Loucy (cell line): ENCODE measurements around the gene HELB.

Experiments
- H2AFZ ChIP-seq: fragments of 200-600 bp; sonication (generic); 2 replicates; pipeline ENCODE4 v1.6.0; 2016; ENCODE audit warnings: antibody characterized with exemption, mild to moderate bottlenecking, low read length, moderate library complexity
- H3F3A ChIP-seq: fragments of 200-600 bp; 2 replicates; pipeline ENCODE4 v1.6.0; 2016; ENCODE audit warnings: antibody characterized with exemption, low read depth, mild to moderate bottlenecking
- H3K27me3 ChIP-seq: fragments of 200-600 bp; sonication (generic); 2 replicates; pipeline ENCODE4 v1.6.1; 2014; ENCODE audit warnings: low read length, mild to moderate bottlenecking; ENCODE audit not compliant: insufficient read depth, poor library complexity, severe bottlenecking
- H3K36me3 ChIP-seq: fragments of 200-600 bp; sonication (generic); 2 replicates; pipeline ENCODE4 v1.6.1; 2016; ENCODE audit warnings: low read length; ENCODE audit not compliant: insufficient read depth
- H3K4me1 ChIP-seq: fragments of 200-600 bp; sonication (generic); 2 replicates; pipeline ENCODE4 v1.5.1; 2014; ENCODE audit warnings: low read length, mild to moderate bottlenecking; ENCODE audit not compliant: insufficient read depth, poor library complexity, severe bottlenecking
- H3K4me2 ChIP-seq: fragments of 200-600 bp; sonication (generic); 2 replicates; pipeline ENCODE4 v1.6.0; 2014; ENCODE audit warnings: antibody characterized with exemption, low read length, low read depth, mild to moderate bottlenecking; ENCODE audit not compliant: poor library complexity, severe bottlenecking
- H3K4me3 ChIP-seq: fragments of 200-600 bp; sonication (generic); 2 replicates; pipeline ENCODE4 v1.5.1; 2014; ENCODE audit warnings: low read length, mild to moderate bottlenecking, mixed read lengths; ENCODE audit not compliant: poor library complexity, severe bottlenecking
- H3K79me2 ChIP-seq: fragments of 200-600 bp; sonication (generic); 2 replicates; pipeline ENCODE4 v1.6.1; 2014; ENCODE audit warnings: low read length; ENCODE audit not compliant: insufficient read depth
- H3K9ac ChIP-seq: fragments of 200-600 bp; sonication (generic); 2 replicates; pipeline ENCODE4 v1.6.0; 2014; ENCODE audit warnings: mild to moderate bottlenecking, low read depth, low read length, moderate library complexity; ENCODE audit not compliant: poor library complexity, severe bottlenecking
- H3K9me2 ChIP-seq: fragments of 200-600 bp; sonication (generic); replicated peaks from 2 replicates; pipeline ENCODE4 v1.6.1; 2016; ENCODE audit warnings: low read depth, low read length, mixed read lengths
- H3K9me3 ChIP-seq: fragments of 200-600 bp; sonication (generic); 2 replicates; pipeline ENCODE4 v1.6.1; 2014; ENCODE audit warnings: mild to moderate bottlenecking, antibody characterized with exemption, low read length, low read depth; ENCODE audit not compliant: insufficient read depth
- H4K20me1 ChIP-seq: fragments of 200-600 bp; sonication (generic); 2 replicates; pipeline ENCODE4 v1.6.0; 2014; ENCODE audit warnings: antibody characterized with exemption, low read length, mild to moderate bottlenecking; ENCODE audit not compliant: insufficient read depth, poor library complexity, severe bottlenecking
- EZH2phosphoT487 ChIP-seq: fragments of 200-600 bp; IDR thresholded peaks from 2 replicates; pipeline ENCODE4 v1.6.1; 2018; ENCODE audit warnings: antibody characterized with exemption, mild to moderate bottlenecking, moderate library complexity, borderline replicate concordance
- TF ChIP-seq, protein P1 (sequence below): fragments of 200-600 bp; sonication (generic); conservative IDR thresholded peaks from 2 replicates; pipeline ENCODE4 v1.5.1; 2014; ENCODE audit warnings: mild to moderate bottlenecking, antibody characterized with exemption, low read length

The HELB gene

DNA sequence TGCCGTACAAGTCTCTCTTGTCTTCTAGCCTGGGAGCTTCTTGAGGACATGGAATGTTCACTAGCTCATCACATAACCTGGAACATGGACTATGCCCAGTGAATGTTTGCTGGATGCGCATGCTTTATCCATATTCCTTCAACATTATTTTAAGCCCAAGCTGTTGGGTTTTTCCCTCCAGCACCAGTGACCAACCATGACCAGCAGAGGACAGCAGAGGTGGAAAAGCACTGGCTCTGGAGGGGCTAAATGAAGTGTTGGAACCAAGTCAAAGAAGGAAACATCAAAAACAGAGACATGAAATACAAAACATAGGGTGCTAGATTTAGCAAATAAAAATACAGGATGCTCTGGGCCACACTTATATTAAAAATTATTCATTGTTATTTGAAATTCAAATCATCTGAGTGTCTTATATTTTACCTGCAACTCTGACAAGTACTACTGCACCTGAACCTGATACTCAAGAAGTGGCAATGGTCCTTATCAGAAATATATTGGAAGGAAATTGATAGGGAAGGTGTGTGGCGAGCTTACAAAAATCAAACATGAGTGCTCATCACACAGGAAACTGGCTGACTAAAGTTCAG is 23.1 kb upstream of the HELB start:
- TF ChIP-seq, protein P1, sequence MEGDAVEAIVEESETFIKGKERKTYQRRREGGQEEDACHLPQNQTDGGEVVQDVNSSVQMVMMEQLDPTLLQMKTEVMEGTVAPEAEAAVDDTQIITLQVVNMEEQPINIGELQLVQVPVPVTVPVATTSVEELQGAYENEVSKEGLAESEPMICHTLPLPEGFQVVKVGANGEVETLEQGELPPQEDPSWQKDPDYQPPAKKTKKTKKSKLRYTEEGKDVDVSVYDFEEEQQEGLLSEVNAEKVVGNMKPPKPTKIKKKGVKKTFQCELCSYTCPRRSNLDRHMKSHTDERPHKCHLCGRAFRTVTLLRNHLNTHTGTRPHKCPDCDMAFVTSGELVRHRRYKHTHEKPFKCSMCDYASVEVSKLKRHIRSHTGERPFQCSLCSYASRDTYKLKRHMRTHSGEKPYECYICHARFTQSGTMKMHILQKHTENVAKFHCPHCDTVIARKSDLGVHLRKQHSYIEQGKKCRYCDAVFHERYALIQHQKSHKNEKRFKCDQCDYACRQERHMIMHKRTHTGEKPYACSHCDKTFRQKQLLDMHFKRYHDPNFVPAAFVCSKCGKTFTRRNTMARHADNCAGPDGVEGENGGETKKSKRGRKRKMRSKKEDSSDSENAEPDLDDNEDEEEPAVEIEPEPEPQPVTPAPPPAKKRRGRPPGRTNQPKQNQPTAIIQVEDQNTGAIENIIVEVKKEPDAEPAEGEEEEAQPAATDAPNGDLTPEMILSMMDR = peak; percentile 99
- no peak for TF ChIP-seq EZH2phosphoT487
- Histone ChIP-seq H3K9ac (no peak overlapping the region), H3K79me2 (no peaks in the 10 kb centered on the region), H3K36me3 (no peaks in the 10 kb centered on the region), H4K20me1 (no peaks in the 10 kb centered on the region), H3K4me2 (no peak overlapping the region), H3K9me3 (peaks cover 7% of the 10 kb centered on the region; the same call in 1 of the 2 replicates), H3K27me3 (no peaks in the 10 kb centered on the region), H2AFZ (no peak overlapping the region), H3K9me2 (no peaks in the 10 kb centered on the region), H3K4me1 (peaks cover 11% of the 10 kb centered on the region), H3F3A (no peaks in the 10 kb centered on the region), H3K4me3 (no peak overlapping the region)

DNA sequence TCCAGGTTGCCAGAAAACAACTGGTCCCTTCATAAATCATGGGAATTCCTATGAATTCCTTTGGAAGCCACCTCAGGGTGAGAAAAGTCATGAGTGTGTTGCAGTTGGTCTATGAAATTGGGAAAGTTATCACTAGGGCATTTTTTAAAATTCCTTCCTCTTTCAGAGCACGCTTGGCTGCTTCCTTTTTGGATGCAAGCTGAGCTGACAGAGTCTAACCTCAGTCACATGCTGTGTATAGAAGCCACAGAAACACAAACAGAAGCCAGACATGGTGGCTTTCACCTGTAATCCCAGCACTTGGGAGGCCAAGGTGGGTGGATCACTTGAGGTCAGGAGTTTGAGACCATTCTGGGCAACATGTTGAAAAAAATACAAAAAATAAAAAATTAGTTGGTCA is 21.7 kb upstream of the HELB start:
- TF ChIP-seq EZH2phosphoT487 = no peak
- TF ChIP-seq, protein P1 = no peak
- Histone ChIP-seq H3K9me2 (no peaks in the 10 kb centered on the region), H3K9ac (no peak overlapping the region), H3K79me2 (no peaks in the 10 kb centered on the region), H4K20me1 (no peaks in the 10 kb centered on the region), H3K9me3 (peaks cover 7% of the 10 kb centered on the region; the same call in 1 of the 2 replicates), H3F3A (no peaks in the 10 kb centered on the region), H3K4me1 (peaks cover 11% of the 10 kb centered on the region), H3K36me3 (no peaks in the 10 kb centered on the region), H2AFZ (no peak overlapping the region), H3K4me3 (no peak overlapping the region), H3K4me2 (no peak overlapping the region), H3K27me3 (no peaks in the 10 kb centered on the region)

DNA sequence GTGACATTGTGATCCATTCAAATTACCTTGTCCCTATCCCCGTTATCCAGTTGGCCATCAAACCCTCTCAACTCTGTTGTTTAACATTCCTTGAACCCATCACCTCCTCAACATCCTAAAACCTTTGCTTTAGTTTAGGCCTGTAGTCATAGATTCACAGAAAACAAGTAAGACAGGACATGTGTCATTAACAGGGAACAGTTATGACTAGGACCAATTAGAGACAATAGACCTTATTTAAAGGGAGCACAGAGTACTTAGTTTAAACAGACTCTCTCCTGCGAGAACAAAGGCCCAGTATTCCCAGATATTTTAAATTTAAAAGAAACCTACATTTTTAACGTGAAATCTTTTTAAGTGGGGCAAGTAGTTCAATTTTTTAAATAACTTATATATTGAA is 20.0 kb upstream of the HELB start:
- peaks cover 25% of the 10 kb centered on the region for H3K4me1 ChIP-seq
- TF ChIP-seq, protein P1 = no peak
- TF ChIP-seq EZH2phosphoT487 = no peak
- no peaks in the 10 kb centered on the region for H3K9me2 ChIP-seq
- no peaks in the 10 kb centered on the region for H3K27me3 ChIP-seq
- H3K9me3 ChIP-seq = peaks cover 7% of the 10 kb centered on the region; the same call in 1 of the 2 replicates
- H3F3A ChIP-seq = no peaks in the 10 kb centered on the region
- no peak overlapping the region for H3K9ac ChIP-seq
- no peaks in the 10 kb centered on the region for H3K36me3 ChIP-seq
- no peaks in the 10 kb centered on the region for H4K20me1 ChIP-seq
- H3K79me2 ChIP-seq = no peaks in the 10 kb centered on the region
- no peak overlapping the region for H3K4me2 ChIP-seq
- H2AFZ ChIP-seq = no peak overlapping the region
- no peak overlapping the region for H3K4me3 ChIP-seq
